Measurements from ENCODE around the gene AKNA.

The AKNA gene, protein sequence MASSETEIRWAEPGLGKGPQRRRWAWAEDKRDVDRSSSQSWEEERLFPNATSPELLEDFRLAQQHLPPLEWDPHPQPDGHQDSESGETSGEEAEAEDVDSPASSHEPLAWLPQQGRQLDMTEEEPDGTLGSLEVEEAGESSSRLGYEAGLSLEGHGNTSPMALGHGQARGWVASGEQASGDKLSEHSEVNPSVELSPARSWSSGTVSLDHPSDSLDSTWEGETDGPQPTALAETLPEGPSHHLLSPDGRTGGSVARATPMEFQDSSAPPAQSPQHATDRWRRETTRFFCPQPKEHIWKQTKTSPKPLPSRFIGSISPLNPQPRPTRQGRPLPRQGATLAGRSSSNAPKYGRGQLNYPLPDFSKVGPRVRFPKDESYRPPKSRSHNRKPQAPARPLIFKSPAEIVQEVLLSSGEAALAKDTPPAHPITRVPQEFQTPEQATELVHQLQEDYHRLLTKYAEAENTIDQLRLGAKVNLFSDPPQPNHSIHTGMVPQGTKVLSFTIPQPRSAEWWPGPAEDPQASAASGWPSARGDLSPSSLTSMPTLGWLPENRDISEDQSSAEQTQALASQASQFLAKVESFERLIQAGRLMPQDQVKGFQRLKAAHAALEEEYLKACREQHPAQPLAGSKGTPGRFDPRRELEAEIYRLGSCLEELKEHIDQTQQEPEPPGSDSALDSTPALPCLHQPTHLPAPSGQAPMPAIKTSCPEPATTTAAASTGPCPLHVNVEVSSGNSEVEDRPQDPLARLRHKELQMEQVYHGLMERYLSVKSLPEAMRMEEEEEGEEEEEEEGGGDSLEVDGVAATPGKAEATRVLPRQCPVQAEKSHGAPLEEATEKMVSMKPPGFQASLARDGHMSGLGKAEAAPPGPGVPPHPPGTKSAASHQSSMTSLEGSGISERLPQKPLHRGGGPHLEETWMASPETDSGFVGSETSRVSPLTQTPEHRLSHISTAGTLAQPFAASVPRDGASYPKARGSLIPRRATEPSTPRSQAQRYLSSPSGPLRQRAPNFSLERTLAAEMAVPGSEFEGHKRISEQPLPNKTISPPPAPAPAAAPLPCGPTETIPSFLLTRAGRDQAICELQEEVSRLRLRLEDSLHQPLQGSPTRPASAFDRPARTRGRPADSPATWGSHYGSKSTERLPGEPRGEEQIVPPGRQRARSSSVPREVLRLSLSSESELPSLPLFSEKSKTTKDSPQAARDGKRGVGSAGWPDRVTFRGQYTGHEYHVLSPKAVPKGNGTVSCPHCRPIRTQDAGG (N-terminal part only)

DNA sequence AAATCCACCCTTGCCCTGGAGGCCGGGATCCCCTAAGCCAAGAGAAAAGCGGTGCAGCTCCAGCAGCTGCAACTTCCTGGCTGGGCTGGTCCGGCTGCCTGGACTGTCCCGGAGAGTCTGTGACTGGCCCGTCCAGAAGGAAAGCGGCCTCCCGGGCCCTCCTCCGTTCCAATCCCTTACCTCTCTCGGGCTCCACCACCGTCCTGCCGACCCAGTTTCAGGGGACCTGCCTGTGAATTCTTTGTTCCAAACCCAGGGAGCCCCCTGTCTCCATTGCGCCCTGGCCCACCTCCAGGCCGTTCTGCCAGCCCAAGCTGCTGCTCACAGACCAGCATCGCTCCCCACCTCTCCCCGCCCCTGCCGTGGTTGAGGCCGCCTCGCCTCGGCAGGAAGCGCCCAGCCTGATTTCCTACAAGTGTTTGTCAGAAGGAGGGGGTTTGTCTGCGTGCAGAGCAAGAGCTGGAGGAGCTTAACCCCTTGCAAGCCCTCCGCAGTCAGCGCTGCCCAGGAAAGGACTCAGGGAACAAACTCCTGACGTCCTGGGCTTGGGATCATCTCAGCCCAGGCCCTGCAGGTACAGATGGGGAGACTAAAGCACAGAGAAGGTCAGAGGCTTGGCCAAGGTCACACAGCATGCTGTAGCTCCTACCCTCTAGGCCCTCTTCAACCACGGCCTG, at the start of gene AKNA:
TSS of gene AKNA (minus strand) at position 303 of the 677 bp plus-strand sequence. CDS start 6,649 bp downstream, outside the sequence.
- peak; percentile 37 to 46 for DNase-seq (ENCODE audit: low read depth in 2 of 2)

DNA sequence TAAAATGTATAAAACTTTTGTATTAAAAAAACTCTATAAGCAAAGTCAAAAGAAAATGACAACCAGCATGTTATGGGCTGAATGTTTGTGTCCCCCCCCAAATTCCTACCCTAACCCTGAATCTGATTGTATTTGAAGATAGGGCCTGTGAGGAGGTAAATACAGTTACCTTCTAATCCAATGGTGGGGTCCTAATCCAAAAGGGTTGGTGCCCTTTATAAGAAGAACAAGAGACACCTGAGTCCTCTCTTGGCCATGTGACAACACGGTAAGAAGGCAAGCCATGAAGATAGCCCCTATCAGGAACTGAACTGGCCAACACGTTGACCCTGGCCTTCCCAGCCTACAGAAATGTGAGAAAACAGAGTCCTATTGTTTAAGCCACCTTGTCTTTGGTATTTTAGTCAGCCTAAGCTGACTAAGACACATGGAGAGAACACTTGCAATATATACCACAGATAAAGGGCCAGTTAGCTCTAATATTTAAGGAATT, 49.7 kb upstream of the AKNA start:
- no peak for DNase-seq (ENCODE audit: low read depth in 2 of 2)

DNA sequence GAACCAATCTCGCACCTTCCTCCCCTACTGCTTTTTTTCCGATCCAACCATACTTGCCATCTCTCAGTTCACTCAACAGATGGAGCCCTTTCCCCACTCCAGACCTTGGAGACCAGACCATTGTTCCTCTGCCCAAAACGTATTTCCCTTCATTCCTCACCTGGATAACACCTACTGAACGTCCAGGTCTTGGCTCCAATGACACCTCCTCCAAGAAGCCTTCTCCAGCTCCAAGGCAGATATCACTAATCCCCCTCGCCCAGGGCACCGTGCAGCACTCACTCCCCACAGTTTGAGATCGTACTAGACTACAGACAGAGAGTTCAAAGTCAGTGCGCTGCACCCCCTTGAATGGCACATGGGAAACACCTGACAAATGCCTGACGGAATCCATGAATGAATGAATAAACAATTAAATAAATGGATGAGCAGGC, 47.1 kb upstream of the AKNA start:
- DNase-seq (ENCODE audit: low read depth in 2 of 2) = no peak

DNA sequence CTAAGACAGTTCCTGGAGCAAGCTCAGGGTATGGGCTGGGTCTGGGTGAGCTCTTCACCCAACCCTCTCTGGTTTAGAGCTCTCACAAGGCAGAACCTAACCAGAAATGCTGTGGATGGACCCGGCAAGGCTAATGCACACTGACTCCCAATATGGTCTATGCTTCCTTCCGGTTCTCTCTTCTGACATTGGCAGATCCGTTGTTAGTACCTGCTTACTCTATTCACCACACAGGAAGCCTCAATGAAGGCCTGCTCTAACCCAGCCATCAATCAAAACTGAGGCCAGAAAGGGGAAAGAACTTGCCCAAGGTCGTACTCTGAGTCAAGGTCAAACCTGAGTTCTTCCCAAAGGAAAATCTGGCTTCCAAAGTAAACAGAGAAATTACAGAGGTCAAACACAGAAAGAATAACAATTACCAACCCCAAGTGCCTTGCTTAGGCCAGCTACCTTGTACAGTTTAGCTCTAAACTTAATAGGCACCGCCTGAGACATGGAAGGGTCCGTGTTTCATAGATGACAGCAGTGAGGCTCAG, 46.0 kb upstream of the AKNA start:
- no peak for DNase-seq (ENCODE audit: low read depth in 2 of 2)

DNA sequence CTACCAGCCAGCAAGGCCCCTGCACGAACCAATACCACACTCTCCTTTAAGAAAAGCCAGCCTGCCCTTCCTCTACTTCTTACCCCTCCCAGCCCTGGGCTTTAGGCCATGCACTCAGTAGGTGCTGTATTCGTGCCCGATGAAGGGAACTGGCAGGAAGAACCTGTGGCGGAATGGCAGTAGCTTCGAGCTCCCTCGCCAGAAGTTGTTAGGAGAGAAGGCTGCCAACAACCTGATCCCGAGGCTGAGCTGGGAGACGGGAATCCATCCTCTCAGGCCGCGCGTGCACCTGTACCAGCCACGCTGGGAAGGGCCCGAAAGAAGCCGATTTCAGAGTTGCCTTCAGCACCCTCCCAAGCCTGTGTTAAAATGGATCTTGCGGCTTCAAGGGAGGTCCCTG, 45.3 kb upstream of the AKNA start:
- no peak for DNase-seq (ENCODE audit: low read depth in 2 of 2)

DNA sequence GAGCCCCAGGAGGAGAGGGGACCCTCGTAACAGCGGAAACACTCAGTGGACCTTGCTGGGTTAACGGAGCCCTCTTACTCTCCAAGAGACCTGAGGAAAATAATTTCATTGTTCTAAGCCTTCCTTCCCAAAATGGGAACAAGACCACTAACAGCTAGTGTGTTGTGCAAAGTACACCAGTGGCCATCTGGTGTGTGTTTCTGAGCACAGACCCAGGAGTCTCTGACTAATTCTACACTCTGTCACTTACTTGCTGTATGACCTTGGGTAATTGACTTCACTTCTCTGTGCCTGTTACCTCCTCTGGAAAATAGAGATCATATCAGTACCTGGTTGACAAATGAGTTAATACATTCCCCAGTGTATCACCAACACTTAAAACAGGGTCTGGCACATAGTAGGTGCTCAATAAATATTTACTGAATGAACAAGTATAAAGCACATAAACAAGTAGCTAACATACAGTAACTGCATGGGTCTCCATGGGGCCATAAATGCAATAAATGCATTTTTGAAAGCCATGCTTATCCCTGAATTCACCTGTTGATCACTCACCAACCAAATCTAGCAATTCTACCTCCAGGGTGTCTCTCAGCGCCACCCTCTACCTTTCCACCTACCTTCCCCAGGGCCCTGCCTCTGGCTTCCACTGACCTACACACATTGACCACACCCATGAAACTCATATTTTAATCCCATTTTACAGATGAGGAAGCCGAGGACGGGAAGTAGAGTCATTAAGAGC, 44.7 kb upstream of the AKNA start:
- no peak for DNase-seq (ENCODE audit: low read depth in 2 of 2)

DNA sequence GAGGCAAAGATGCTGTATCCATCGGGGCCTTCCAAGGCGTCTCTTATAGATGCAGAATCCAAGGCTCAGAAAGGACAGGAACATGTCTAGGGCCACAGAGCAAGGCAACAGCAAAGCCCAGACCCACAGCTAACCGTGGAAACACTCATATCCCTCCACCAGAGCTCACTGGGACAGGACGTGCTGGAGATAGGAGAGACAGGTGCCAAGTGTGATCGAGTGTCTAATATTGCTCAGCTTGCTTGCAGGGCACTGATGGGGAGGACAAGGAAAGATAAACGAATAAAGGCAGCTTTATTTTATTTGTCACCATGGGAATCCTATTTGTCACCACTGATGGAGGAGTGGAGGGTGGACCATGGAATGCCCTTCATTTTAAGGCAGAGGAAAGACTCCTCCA, 44.0 kb upstream of the AKNA start:
- DNase-seq (ENCODE audit: low read depth in 2 of 2) = no peak

DNA sequence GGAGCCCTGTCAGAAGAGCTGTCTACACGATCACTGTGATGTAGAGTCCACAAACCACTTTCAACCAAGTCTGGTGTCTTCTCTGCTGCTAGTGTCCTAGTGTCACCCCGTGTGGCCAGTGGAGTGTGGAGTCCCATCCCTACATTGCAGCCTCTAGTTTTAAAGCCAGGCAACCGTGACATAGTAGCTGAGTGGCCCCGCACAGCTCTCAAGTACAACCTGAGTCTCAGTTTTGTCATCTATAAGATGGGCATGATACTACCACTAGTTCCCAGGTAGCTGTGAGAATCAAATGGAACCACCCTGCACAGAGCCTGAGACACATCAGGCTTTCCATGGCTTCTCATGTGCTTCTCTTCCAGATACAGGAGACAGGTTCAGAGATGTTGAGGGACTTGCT, 43.2 kb upstream of the AKNA start:
- no peak for DNase-seq (ENCODE audit: low read depth in 2 of 2)

DNA sequence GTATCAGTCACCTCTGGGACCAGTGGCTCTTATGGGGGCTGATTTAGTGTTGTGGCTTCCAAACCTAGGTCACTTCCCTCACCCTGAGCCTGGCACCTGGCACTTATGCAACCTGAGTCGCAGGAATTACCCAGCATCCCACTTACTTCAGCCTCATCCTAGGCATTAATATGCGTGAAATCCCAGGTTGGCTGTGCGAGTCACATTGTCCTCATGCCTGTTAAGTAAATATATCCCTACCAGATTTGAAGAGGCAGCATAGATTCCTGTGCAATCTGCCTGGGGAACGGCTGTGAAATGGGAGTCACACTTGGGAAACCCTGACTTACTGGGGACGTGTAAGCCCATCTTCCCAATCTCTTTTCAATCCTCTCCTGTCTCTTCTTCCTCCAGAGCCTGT, 42.7 kb upstream of the AKNA start:
- DNase-seq (ENCODE audit: low read depth in 2 of 2) = no peak

DNA sequence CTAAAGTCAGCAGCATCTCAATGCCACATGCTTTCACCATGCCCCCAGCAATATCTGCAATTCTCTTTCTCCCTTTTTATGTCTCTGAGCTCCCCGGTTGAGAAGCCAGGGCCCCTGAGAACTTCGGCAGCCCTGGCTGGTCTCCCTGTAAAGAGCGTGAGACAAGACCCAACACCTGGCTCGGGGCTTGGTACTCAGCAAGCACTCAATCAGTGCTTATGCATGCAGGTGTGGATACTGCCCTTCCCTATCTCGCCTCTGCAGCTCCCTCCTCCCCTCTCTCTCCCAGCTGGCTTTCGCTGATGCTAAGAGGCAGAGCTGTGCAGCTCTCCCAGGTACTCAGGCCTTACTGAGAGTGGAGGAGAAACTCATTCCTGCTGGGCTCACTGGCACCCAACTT, 41.7 kb upstream of the AKNA start:
- no peak for DNase-seq (ENCODE audit: low read depth in 2 of 2)

DNA sequence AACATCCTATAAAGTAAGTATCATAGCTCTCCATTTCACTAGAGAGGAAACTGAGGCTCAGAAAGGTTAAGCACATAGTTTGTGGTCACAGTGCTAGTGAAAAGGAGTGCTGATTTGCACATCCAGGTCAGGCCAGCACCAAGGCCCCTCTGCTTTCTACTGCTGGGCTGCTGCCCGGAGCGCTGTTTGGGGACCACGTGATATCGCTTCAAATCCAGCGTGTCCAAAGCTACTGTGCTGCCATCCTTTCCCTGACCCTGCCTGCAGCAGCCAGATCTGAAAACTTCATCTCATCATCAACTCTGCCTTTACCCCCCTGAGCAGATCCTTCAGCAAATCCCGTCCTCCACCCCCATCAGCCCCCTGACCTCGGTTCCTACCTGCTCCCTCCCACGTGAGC, 40.7 kb upstream of the AKNA start:
- no peak for DNase-seq (ENCODE audit: low read depth in 2 of 2)

DNA sequence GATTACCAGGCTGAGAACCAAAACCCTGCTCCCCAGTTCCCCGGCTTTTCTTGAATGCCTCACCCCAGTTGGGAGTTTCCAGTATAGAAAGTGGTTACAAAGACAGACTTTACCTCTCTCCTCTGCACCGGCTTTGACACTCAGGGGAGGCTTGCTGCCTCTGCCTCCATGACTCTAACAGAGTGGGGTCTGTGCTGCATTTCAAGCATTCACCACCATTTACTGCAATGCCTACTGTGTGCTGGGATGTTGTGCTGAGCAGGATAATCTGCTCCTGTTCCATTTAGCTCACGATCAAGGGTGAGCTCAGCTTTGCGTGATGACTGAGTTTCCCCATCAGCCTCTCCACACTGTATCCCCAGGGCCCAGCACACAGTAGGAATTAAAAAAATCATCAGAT, 39.9 kb upstream of the AKNA start:
- DNase-seq (ENCODE audit: low read depth in 2 of 2) = no peak

DNA sequence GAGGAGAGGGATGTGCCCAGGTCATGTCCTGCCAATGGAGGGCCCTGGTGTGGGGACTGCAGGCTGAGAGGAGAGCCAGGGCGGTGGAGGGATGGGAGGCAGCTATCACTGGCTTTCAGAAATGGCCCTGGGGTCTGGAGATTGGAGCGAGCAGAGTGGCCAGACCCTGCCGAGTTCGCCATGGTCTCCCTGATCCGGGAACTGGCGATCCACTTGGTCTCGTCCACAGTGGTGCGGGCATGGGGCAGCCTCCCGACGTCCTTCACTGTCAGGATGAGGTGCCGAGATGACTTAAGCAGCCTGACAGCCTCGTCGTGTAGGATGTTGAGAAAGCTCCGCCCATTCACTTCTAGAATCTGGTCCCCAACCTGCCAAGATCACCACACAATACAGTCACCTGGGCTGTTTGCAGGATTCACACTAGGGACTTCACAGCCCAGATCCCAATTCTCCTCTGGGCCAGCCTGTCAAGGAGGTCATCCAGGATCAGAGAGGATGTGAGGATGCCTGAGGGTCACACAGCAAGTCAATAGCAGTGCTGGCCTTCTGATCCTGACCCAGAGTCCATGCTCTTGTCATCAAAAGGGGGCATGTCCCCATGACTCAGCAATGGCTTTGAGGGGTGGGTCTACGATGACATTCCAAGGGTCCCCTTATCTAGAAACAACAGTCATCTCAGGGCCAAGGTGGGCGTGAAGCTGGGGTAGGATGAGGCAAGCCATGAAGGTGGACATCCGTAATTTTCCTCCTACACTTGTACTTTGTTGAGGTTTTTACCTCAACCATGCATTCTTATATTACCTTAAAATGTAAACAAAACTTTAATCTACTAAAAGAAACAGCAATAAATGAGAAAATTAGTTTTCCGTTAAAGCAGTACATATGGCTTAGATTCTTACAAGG, 38.5 kb upstream of the AKNA start:
- no peak for DNase-seq (ENCODE audit: low read depth in 2 of 2)

DNA sequence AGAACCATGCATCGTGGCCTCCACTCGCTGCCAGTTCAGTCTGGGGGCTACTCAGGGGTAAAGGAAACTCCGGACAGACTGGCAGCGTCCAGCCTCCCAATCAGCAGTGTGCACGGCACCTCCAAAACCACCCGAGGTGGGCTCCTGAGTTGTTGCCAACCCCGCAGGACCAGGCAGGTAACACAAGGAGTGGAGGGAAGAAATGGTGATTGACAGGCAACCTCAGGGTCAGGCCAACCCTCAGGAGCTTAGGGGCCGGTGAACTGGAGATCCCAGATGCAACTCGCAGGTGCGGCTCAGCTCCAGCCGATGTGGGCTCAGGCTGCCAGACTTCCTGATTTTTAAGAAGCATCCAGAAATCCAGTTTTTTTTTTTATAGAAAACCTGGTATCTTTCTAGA, 37.3 kb upstream of the AKNA start:
- no peak for DNase-seq (ENCODE audit: low read depth in 2 of 2)

DNA sequence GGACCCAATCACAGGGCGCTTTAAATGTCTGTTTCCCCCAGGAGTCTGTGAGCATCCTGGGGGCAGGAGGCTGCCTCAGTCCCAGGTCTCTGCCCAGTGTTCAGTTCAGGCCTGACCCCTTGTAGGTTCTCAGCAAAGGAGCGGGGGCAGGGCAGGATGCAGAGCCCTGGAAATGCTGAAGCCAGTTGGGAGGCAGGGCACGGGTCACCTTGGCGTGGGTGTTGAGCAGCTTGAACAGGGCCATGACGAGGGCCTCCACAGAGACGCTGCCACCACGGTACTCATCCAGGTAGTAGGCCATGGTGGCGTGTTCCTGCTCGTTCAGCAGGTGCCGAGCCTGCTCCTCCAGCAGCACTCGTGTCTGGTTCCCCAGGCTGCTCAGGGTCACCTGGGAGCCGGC, 36.3 kb upstream of the AKNA start:
- no peak for DNase-seq (ENCODE audit: low read depth in 2 of 2)

DNA sequence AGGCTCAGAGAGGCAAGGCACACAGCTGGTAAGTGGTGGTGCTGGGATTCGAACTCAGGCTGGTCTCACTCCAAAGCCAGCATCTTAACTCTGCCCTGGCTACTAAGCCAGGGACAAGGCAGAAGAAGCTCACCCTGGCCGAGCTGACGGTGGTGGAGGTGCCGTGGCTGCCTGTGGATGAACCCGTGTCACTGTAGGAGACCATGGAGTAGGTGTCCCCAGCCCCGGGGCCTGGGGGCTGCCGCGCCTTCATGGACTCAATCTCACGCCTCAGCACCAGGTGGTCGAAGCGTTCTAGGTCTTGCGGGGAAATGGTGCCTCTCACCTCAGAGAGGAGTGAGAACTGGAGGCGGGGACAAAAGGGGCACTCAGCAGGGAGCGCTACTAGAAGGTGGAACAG, 35.4 kb upstream of the AKNA start:
- DNase-seq (ENCODE audit: low read depth in 2 of 2) = no peak

DNA sequence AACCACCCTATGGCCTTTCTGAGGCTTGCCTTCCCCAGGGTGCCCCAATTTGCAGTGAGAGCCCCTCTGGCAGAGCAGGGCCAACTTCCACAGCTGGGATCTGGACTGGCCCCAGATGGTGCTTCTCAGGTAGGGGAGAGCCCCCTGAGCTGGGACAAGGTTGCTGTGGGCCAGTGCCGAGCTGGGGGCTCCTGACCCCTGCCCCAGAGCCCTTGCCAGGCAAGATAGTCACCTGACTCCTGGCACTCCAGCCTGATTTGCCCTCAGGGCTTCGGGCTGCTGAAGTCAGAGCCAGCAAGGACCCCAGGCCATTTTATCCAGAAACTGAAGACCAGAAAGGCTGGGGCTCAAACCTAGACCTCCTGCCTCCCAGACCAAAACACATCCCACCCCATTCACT, 33.4 kb upstream of the AKNA start:
- DNase-seq (ENCODE audit: low read depth in 2 of 2) = no peak

DNA sequence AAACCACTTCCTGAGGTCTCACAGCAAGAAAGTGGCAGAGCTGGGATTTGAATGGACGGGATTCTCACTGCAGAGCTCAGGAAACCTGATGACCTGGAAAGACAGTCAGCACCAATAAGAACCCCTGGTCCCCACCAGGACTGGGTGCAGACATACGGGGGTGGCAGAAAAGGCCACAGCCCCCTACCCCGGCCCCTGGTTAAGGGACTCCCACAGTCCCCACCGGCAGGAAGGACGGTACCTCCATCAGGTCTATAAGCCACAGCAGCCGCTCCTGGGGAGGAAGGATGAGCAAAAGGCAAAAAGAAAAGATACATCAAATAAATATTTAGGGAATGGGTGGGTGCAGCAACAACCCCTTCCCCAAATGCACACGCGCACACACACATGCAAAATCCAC, 32.0 kb upstream of the AKNA start:
- no peak for DNase-seq (ENCODE audit: low read depth in 2 of 2)

DNA sequence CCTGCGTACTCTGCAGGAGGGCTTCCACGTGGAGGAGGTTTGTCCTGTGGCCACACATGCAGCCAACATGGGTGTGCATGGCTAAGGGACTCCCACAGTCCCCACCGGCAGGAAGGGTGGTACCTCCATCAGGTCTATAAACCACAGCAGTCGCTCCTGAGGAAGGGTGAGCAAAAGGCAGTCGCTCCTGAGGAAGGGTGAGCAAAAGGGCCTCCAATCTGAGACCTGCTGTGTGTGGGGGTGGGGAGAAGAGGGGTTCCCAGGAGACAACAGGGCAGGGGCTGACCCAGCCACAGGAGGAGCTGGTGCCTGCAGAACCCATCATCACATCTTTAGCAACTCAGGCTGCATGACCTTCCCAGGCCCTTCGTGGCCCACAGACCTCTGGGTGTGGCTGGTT, 30.3 kb upstream of the AKNA start:
- no peak for DNase-seq (ENCODE audit: low read depth in 2 of 2)
